D341Med (cell line): ENCODE data around the gene RAB35.
A peak's percentile ranks its signal among the peaks of the same experiment; 100 is the strongest.

ENCODE experiments used
- DNase-seq: peaks from one replicate; pipeline ENCODE4 v3.0.0; 2012; ENCODE audit warnings: low spot score

Gene RAB35

DNA sequence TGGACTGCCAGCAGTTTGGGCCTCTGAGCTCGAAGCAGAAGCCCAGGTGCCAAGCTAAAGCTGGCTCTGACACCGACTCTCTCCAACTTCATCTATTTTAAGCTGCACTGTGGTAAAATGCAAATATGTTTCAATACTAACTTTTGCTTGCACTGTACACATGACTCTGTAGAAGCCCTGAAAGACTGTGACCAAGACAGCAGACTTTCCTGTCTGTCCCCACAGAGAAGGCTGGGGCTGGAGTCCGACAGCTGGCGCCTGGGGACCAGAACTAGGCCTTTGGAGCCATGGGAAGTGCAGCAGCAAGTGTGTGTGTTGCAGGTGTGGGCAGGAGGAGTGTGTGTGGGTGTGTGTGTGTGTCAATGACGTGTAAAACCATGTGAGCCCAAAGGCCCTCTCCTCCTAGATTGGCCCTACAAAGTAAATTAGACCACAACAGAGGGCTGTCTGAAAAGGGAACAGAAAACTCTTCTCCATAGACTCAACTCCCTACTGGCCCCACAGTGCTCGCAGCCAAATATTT, 16.4 kb upstream of the RAB35 start:
- DNase-seq = no peak

DNA sequence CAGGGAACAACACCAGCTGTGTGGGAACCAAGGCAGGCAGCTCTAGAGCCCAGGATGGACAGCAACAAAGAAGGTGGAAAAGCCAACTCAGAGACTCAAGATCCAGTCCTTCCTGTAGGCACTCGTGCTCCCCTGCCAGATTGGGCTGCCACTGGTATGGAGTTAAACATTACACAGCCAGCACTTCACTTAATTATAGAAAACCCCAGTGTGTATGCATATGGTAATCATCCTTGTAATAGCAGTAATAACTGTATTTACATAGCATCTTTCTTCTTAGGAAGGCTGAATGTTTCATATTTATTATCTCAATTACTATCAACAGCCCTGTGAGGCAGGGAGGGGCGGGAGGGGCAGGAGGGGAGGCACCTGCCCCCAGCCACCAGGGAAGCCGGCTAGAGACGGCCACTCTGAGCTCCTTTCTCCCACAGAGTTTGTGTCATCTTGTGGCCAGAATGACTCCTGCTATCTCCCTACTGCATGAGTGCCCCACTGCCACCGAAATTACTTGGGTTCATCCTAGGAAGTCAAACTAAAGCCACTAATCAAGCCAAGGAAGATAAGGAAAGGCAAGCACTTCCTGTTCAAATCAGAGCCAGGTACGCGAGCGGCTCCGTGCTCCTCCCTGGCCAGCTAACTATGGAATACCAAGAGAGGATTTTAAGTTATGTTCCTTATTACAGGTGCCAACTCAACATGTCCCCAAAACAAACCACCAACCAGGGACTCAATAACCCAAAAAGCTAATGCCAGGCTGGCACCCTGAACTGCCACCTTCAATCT, 15.7 kb upstream of the RAB35 start:
- no peak for DNase-seq

DNA sequence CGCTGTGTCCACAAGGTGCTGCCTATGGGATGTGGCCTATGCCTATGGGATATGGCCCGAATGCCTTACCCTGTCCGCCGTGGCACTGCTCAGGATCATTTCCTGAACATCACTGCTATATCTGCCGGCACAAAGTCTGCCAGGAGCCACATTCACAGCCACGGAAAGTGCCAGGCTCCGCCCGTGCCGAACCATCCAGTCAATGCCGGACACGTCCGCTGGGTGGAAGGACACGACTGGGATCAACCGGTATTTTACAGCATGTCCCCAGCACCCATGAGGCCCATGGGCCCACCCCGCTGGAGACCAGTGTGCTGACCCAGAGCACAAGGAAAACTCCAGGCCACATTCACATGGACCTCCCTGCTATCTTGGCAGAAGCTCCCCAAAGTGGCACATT, 14.6 kb upstream of the RAB35 start:
- DNase-seq = no peak

- no peak for DNase-seq
Observed at GRCh38 chr12:120130011-120130410, 13.5 kb upstream of the RAB35 start.

GRCh38 chr12:120126635-120127005, 10.1 kb upstream of the RAB35 start:
- no peak for DNase-seq

- no peak for DNase-seq
Observed at GRCh38 chr12:120125792-120126634, 9.5 kb upstream of the RAB35 start.

DNA sequence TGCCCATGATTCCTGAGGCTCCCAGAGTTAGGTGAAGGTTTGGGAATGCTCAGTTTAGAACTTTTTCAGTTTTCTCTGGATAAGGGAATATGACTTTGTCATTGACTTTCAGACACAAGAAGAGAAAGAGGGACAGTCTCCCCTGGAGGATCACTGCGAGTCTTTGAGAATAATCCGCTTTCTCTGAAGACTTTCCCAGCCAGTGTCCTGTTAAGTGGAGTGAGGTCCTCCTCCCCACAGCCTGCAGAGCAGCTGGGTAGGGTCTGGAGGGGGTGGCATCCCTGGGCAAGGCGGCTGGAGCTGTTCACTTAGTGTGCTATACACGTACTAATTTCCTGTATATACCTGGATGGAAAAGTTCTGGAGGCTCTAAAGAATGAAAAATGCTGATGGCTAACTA, 8.5 kb upstream of the RAB35 start:
- no peak for DNase-seq

GRCh38 chr12:120121766-120122293, 5.3 kb upstream of the RAB35 start:
- DNase-seq = no peak

DNA sequence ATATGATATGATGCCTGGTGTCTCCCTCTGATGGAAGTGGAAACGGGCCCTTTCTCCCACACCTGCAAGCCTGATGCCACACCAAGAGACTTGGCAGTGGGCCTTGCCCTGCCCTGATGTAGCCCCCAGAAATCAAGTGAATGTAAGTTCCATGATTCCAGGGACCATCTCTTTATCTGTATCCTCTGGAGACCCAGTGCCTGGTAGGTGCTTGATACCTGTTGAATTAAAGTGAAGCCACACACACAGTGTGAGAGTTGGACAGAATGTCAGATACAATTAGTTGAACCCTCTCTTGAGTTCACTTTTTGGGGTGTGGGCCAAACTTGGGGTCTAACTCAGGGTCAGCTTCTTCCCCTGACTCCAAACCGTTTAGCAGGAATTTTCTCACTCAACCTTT, 4.8 kb upstream of the RAB35 start:
- no peak for DNase-seq

DNA sequence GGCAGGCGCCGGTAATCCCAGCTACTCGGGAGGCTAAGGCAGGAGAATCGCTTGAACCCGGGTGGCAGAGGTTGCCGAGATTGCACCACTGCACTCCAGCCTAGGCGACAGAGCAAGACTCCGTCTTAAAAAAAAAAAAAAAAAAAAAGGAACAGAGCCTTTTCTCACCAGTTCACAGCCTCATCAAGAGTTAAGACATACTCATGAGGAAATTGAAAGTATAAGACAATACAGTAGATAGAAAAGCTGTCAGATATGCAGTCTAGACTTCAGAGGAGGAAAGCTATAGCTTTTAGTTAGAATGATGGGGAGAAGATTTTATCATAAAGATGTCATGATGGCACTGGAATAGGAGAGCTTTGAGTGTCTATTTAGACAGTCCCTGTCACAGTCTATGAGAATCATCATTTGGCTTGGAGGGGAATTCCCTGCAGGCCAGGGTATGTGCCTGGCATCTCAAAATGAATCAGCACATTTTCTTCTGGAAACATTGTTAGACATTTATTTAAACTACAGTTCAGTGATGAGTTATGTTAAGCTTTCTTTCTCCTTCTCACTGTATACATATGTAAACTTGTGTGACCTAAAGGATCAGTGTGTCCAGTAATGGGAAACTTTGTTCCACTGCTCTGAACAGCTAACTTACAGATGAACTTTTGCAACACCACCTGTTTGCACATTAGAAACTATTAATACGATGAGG, 2.9 kb upstream of the RAB35 start:
- no peak for DNase-seq

DNA sequence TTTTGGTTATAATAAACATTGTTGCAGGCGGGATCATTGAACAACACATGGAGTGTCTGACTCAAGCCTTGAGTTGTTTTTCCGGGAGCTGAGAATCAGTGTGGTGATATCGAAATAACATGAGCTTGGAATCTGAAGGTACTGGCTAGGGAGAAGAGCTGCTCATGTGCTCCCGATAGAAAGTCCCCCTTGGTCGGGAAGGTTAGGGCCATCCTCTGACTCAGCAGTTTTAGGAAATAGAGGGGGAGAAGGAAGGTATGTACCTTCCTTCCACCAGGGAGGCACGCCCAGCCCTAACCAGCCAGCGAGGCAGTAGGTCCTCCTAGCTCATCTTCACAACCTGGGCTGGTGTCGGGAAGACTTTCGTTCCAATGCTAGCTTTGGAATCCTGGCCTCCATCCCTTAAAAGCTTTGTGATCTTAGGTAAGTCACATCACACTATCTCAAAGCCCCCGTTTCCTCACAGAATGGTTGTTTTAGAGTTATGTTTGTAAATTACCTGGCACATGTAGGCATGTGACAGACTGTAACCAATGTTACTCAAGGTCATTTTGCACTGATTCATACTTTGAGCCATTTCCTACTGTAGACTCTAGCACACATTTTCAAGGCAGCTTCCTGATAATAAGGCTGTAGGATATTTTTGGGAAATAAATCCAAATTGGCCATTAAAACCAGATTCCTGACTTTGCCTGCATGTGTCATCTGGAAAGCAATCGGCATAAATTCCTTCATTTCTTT, 1.9 kb upstream of the RAB35 start:
- DNase-seq = no peak

DNA sequence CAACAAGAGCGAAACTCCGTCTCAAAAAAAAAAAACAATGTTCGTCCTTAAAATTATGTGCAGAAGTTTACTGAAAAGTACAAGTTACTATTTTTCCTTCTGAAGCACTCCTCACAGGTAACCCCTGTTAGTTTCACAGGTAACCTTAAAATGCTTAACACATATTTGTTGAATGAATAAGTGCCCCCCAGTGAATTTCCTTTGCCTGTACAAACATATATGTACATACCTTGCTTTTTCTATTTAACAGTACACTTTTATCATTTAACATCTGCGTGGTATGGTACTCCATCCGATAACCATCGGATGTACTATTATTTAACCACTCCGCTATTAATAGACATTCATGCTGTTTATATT, 1.4 kb upstream of the RAB35 start:
- DNase-seq = no peak

- DNase-seq = peak; percentile 100
Observed at GRCh38 chr12:120116792-120117651, 469 bp upstream of the RAB35 start.

DNA sequence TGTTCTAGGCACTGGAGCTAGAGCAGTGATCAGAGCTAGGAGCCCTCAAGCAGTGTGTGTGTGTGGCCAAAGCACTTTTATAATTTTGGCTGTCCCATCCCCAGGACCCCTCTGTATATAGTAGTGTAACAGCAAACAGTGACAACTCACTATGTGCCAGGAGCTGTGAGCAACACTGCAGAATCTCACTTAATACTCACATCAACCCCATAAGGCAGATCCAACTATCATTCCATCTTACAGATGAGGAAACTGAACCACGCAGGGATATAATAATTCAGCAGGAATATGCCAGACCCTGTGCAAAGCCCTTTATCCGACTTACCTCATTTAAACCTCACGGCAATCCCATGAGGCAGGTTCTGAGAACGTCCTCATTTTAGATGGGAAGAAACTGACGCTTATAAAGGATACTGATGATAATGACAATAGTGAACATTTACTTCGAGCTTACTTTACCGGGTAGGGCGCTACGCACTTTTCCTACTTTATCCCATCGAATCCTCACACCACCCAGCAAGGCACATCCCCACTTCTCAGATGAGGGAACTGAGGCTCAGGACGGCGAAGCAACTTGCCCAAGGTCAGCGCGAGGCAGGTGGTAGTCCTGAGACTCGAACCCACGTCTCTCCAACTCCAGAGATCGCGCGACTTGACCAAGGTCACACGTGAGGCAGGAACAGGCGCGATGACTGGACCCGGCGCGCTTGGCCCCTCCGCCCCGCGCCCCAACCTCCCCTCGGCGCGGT, 687 bp downstream of the RAB35 start:
- no peak for DNase-seq

GRCh38 chr12:120115066-120115465, 1.5 kb downstream of the RAB35 start:
- DNase-seq = no peak

GRCh38 chr12:120110550-120111501, 5.7 kb downstream of the RAB35 start:
- no peak for DNase-seq

- no peak for DNase-seq
Observed at GRCh38 chr12:120109570-120110267, 6.8 kb downstream of the RAB35 start.

DNA sequence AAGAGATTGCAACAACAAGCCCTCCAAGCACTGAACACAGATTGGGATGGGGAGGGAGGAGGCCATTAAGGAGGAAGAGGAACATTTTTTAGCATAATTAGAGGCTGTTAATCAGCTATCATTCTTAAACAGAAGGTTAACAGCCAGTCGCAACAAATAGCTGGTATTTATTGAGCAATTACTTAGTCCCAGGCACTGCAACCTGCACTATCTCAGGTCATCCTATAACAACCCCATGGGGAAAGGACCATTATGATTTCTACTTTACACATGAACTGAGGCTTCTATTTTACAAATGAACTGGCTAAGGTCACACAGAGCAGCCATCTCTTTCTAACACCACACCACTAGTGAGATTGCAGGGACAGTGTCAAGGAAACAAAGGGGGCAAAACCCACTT, 10.4 kb downstream of the RAB35 start:
- no peak for DNase-seq
